GM18907 (cell line): Measurements from ENCODE around the gene INO80B.
"Not testable (repeated sequence)": the region's sequence is repeated elsewhere in the genome, so short reads cannot be mapped to it uniquely, and the experiment has no call there.

ENCODE experiments used
- ATAC-seq: cut with Tn5 transposase; IDR thresholded peaks from one replicate; pipeline ENCODE4 v1.9.1; 2021; ENCODE audit warnings: mild to moderate bottlenecking, moderate library complexity; ENCODE audit not compliant: unreplicated experiment

Gene INO80B

GRCh38 chr2:74454654-74455511 is at the start of gene INO80B:
Gene INO80B, plus strand, starts transcription at chr2:74455087. Its CDS starts 30 bp downstream, at chr2:74455117.
- peak; percentile 47 for ATAC-seq

- ATAC-seq: peak; percentile 68
Observed at GRCh38 chr2:74406035-74406434, 48.9 kb upstream of the INO80B start.

GRCh38 chr2:74407682-74408081 is 47.2 kb upstream of the INO80B start:
- ATAC-seq: no peak

DNA sequence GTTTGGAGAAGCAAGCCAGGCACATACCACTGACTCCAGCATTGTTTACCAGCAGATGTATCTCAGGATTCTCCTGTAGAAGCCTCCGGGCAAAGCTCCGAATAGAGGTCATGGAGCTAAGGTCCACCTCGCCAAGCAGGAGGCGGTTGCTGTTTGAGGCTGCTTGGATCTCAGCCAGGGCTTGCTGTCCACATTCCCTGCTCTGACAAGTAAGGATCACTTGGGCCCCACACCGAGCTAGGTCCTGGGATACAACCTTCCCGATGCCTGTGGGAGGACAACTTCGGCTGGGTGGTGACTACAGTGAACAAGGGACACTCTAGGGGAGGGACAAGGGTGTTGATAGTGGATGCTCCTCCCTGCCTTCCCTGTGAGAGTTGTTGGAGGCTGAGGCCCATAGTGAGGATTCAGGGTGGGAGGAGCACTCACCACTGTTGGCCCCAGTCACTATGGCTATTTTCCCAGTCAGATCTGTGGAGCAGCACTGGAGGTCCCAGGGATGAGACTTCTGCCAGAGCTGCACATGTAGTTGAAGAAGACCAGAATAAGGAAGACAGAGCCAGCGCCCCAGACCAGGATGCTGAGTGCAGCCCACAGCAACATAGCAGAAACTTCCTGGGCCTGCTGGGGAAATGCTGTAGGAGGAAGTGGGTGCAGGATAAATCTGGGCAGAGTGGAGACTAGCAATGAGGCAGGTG is 41.7 kb upstream of the INO80B start:
- no peak for ATAC-seq

- ATAC-seq: no peak
Observed at GRCh38 chr2:74414441-74414840, 40.4 kb upstream of the INO80B start.

DNA sequence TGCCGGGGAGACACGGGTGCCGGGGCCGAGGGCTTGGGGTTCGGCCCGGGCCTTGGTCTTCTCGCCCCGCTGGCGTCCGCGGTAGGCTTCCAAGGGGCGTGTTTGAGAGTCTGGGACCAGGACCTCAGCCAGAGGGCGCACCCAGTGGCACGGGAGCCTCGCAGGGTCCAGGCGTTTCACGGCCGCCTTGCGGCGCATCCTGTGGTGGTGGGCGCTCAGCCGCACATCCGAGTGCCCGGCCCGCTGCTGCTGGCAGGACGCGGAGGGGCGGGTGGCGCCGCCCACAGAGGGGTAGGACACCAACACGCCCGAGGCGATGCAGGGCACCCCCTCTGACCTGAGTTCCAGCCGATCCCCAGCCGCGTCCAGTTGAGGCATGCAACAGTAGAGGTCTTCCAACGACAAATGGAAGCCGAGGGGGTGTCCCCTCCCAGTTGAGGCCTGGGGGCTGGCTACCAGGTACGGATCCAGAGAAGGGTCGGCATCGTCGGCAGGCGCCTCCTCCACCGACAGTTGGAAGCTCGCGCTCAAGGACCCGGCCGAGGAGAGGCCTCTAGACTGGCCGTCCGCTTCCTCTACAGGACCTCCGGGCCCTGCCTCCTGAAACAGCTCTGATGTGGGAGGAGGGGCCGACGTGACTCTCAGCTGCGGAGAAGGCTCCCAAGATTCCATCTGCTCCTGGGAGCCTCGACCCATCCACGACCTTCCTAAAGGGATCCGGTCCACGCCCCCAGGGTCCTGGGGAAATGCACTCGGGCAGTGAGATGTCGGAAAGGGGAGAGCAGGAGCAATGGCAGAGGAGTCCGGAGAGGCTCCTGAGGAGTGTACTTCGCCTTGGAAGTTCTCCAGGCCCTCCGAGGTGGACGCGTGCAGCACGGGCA is 39.8 kb upstream of the INO80B start:
- no peak for ATAC-seq

- no peak for ATAC-seq
Observed at GRCh38 chr2:74415762-74416395, 39.0 kb upstream of the INO80B start.

DNA sequence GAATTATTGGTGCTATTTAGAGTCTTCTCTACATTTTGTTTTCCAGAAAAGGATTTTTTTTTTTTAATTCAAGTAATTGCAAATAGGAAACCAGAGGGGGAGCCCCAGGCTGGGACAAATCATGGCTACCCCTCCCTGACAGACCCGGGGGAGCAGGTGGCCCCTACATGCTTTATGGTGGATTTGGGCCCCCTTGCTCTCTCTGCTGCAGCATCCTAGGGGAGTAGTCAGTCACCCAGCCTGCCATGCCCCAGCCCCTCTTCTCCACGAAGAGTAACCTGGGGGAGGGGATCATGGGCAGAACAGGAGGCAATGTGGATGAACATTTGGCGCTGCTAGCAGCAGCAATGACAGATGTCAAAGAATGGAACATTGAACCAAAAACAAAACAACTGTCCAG is 38.1 kb upstream of the INO80B start:
- ATAC-seq: no peak

DNA sequence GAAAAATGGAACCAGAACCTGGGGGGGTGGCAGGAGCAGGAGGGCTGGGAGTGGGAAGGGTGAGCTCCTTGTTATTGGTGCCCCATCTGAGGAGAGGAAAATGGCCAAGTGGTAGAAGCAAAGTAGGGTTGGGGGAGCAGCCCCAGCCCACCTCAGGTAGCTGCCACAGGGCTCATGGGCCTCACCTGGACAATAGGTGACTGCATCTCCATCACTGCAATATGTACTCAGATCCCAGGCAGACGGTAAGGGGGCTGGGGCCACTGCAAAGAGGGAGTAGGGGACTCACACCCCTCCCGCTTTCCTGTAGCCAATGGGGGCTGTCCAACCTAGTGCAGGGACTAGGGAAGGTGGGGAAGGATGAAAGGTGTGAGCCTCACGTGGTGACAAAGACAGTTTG is 37.7 kb upstream of the INO80B start:
- ATAC-seq: no peak

- ATAC-seq: no peak
Observed at GRCh38 chr2:74417763-74418162, 37.1 kb upstream of the INO80B start.

- no peak for ATAC-seq
Observed at GRCh38 chr2:74418312-74418711, 36.6 kb upstream of the INO80B start.

DNA sequence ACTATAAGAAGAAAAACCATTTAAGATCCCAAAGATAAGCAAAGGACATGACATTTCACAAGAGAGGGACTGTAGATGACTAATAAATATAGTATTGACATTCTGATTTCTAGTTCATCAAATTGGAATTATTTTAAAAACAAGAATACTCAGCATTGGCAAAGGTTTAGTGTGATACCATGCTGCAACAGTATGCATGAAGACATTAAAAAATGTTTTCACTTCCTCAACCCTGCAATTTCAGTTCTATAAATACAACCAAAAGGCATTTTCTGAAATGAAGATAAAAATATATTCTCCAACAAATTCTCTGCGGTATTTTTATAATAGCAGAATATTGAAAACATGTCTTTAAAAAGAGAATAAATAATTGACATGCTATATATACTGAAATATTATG is 35.5 kb upstream of the INO80B start:
- ATAC-seq: no peak

- no peak for ATAC-seq
Observed at GRCh38 chr2:74420006-74420405, 34.9 kb upstream of the INO80B start.

DNA sequence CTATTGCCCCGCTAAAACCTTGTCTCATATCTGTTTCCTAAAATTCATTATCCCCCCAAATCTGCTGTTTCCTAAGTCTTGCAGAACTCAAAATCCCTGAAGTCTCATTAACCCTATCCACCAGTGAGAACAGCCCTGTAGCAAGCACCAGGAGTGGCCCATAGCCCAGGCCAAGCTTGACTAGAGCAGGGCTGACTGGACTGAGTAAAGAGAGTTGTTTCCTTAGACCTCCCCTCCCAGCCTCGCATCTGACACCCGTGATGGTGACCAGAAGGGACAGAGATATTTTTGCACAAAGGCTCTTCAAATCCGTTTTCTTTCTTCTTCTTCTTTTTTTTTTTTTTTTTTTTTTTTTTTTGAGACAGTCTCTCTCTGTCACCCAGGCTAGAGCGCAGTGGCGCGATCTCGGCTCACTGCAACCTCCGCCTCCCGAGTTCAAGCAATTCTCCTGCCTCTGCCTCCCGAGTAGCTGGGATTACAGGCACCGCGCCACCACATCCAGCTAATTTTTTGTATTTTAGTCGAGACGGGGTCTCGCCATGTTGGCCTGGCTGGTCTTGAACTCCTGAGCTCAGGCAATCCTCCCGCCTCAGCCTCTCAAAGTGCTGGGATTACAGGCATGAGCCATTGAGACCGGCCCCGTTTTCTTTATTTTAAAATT is 34.3 kb upstream of the INO80B start:
- not testable (repeated sequence) for ATAC-seq

GRCh38 chr2:74421221-74421870 is 33.5 kb upstream of the INO80B start, which contains the start of the genes C2orf81 and WDR54:
Gene C2orf81, minus strand, starts transcription at chr2:74421619. Its CDS starts 59 bp downstream, at chr2:74421560.
Gene WDR54, plus strand, starts transcription at chr2:74421730. Its CDS starts 424 bp downstream, at chr2:74422154.
- peak; percentile 92 for ATAC-seq

DNA sequence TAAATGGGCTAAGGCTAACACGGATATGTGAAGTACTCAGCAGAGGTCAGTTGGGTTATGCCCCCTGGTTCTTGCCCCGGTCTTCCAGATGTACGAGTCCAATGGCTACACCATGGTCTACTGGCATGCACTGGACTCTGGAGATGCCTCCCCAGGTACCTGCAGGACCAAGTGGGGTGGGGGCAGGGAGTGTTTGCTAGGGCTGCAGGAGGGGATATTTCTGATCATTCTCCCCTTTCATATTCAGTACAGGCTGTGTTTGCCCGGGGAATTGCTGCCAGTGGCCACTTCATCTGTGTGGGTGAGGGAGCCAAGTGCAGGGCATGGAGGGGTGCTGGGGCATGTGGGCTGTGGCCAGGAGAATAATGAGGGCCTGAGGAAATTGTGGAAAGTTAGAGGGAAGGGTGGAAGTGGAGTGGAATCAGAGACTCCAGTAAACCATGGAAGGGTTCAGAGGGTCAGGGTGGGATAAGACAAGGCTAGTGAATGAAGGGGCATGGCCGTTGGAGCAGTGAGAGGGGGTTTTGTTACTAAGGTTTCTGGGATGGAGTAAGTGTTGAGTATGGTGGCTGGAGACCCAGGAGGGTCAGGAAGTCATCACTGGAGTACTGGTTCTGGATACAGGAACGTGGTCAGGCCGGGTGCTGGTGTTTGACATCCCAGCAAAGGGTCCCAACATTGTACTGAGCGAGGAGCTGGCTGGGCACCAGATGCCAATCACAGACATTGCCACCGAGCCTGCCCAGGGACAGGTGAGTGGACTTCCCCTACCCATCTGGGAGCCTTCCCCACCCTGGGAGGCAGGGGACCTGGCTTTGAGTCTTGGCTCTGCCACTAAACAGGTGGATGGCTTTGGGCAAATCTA is 31.4 kb upstream of the INO80B start:
- ATAC-seq: no peak

DNA sequence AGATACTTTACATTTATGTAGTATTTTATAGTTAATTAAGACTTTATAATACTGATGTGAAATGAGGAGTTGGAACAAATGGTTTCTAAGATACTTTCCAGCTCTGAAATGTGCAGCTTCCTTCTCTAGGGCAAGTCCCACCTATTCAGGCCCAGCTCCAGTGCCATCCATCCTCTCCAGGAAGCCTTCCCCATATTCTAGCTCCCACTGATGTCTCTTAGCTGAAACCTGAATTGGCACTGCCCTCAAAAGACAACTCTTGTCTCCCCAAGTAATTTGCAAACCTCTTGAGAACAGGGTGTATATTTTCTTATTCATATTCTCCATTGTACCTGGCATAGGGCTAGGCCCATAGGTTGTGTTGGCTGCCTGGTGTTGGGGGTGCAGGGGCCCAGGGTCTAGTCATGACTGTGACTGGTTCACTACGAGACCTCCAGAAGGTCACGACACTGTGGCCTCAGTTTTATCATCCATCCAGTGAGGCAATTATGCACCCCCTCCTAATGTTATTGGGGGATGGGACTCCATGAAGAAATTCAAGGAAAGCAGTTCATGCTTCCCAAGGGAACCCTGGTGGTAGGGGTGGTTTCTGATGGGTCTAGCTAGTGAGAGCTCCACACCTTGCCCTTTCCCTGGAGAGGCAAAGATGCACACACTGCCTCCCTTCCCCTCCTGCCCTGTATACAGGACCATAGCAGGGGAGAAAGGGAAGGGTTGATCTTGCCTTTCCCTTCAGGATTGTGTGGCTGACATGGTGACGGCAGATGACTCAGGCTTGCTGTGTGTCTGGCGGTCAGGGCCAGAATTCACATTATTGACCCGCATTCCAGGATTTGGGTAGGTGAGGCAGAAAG is 30.5 kb upstream of the INO80B start:
- ATAC-seq: no peak

DNA sequence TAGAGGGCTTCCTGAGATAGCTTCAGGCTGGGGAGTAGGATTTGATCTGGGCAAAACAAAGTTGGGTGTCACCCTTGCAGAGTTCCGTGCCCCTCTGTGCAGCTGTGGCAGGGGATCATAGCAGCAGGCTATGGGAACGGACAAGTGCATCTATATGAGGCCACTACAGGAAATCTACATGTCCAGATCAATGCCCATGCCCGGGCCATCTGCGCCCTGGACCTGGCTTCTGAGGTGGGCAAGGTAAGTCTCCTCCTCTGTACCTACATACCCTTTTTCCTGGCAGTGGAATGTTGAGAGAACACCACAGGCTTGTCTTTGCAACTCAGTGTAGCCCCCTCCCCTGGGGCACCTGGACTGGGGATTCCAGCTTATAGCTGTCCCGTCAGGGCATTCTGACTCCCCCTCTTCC is 29.9 kb upstream of the INO80B start:
- ATAC-seq: no peak
